Middle frontal gyrus (tissue), 1 donor: ENCODE measurements around the gene CSMD2.

Experiments
- DNase-seq: peaks from one replicate; pipeline ENCODE4 v3.0.0-alpha.2; 2015; ENCODE audit warnings: low spot score; ENCODE audit errors: extremely low spot score

CSMD2 gene

GRCh38 chr1:33465316-33465715 is 699.7 kb downstream of the CSMD2 start:
- no peak for DNase-seq

GRCh38 chr1:33464552-33464951 is 700.5 kb downstream of the CSMD2 start:
- DNase-seq, result no peak
